Gastrocnemius medialis (tissue), 4 donors: ENCODE data around the gene LMO7. TPM values are rescaled to one million over a fixed set of nuclear protein-coding genes. Genes with fewer than 3 reads are reported as not detected.

Experiments
- ATAC-seq, 2 donors: fragments of 150-250 bp; one replicate each; pipeline ENCODE4 v1.9.1; 2016
- DNase-seq, 2 donors: peaks; one replicate each; pipeline ENCODE4 v3.0.0-alpha.2; 2019
- H3K27ac ChIP-seq, 4 donors: fragments of 200-600 bp; sonication (generic); 1 replicate in 1 of 4; 2 replicates in 3 of 4; pipeline ENCODE4 v1.5.1; 2016 to 2018; ENCODE audit warnings: mild to moderate bottlenecking in 2 of 4, moderate library complexity in 1 of 4
- H3K27me3 ChIP-seq, 3 donors: fragments of 200-600 bp; sonication (generic) in 2 of 3; 1 replicate in 1 of 3; 2 replicates in 2 of 3; pipeline versions ENCODE4 v1.5.1 to v1.6.0; 2016 to 2019; ENCODE audit warnings: mild to moderate bottlenecking in 1 of 3, moderate library complexity in 1 of 3
- H3K36me3 ChIP-seq, 2 donors: fragments of 200-600 bp; sonication (generic) in 1 of 2; one replicate each; pipeline ENCODE4 v1.5.1; 2017 to 2018
- H3K4me1 ChIP-seq, 2 donors: fragments of 200-600 bp; sonication (generic) in 1 of 2; one replicate each; pipeline ENCODE4 v1.5.1; 2016 to 2017; ENCODE audit warnings: mild to moderate bottlenecking in 2 of 2
- H3K4me3 ChIP-seq, 4 donors: fragments of 200-600 bp; sonication (generic) in 3 of 4; 1 replicate in 1 of 4; 2 replicates in 3 of 4; pipeline ENCODE4 v1.5.1; 2016 to 2019; ENCODE audit warnings: mild to moderate bottlenecking in 2 of 4
- H3K9me3 ChIP-seq, 3 donors: fragments of 200-600 bp; sonication (generic) in 2 of 3; 1 replicate in 1 of 3; 2 replicates in 2 of 3; pipeline ENCODE4 v1.5.1; 2016 to 2019
- POLR2A ChIP-seq, 2 donors: fragments of 450-650 bp; IDR thresholded peaks; one replicate each; pipeline ENCODE4 v1.6.1; 2017; ENCODE audit warnings: antibody characterized with exemption in 2 of 2, mild to moderate bottlenecking in 2 of 2, moderate library complexity in 2 of 2
- in situ Hi-C, 4 donors: fragments of 200-750 bp; cut with MboI; loops; one replicate each; pipeline versions ENCODE4 v1.15.0 to v1.8.0; 2017; ENCODE audit warnings: low sequenced_read_pairs in 4 of 4
- intact Hi-C: fragments of 100-400 bp; cut with DNase I; formaldehyde crosslinking; loops from one replicate; pipeline ENCODE4 v1.15.1; 2023; ENCODE audit warnings: low total_unique reads
- total RNA-seq, 4 donors: library from RNA; depleted of rRNA; stranded (reverse); fragments of >200 nt; gene quantifications; one replicate each; pipeline versions ENCODE4 v1.1.0 to v1.2.3, GENCODE V29; 2016
- TF ChIP-seq, protein P1 (sequence below), 5 experiments: fragments of 450-650 bp in 3 of 5; fragments of 200-600 bp in 2 of 5; sonication (generic) in 2 of 5; IDR thresholded peaks in 4 of 5; conservative IDR thresholded peaks in 1 of 5; 1 replicate in 4 of 5; 2 replicates in 1 of 5; pipeline ENCODE4 v1.5.1; 2016 to 2019; ENCODE audit warnings: antibody characterized with exemption in 5 of 5, mild to moderate bottlenecking in 3 of 5, moderate library complexity in 3 of 5

LMO7 gene
- total RNA-seq, 4 donors from 2014 or later: 68.3 to 134 (median 95.9) TPM

DNA sequence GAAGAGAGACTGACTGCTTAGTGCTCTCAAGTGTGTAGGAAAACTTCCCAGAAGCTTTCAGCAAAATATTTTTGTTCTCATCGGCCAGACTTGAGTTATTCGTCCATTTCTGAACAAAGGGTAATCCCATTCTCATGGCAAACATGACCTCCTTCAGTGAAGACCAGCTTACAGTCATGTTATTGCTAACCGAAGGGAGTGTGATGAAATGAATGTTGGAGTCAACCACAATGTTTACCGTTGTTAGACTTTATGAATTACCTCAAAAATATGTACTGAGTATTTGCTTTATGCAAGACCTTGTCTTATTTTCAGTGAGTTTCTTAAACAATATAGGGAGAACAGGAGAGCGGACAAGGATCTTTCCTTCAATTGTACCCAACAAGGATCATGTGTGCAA, 228.6 kb downstream of the LMO7 start:
- H3K4me1 ChIP-seq: no peaks in the 10 kb centered on the region
- ATAC-seq: no peak
- peaks cover 0 to under 1% of the 10 kb centered on the region in 2 donors for H3K36me3 ChIP-seq
- intact Hi-C loops: no loop called here
- DNase-seq: no peak
- H3K9me3 ChIP-seq: no peaks in the 10 kb centered on the region
- in situ Hi-C loops: no loop called here
- TF ChIP-seq, protein P1, sequence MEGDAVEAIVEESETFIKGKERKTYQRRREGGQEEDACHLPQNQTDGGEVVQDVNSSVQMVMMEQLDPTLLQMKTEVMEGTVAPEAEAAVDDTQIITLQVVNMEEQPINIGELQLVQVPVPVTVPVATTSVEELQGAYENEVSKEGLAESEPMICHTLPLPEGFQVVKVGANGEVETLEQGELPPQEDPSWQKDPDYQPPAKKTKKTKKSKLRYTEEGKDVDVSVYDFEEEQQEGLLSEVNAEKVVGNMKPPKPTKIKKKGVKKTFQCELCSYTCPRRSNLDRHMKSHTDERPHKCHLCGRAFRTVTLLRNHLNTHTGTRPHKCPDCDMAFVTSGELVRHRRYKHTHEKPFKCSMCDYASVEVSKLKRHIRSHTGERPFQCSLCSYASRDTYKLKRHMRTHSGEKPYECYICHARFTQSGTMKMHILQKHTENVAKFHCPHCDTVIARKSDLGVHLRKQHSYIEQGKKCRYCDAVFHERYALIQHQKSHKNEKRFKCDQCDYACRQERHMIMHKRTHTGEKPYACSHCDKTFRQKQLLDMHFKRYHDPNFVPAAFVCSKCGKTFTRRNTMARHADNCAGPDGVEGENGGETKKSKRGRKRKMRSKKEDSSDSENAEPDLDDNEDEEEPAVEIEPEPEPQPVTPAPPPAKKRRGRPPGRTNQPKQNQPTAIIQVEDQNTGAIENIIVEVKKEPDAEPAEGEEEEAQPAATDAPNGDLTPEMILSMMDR (IDR thresholded peaks at IDR 0.05 in 4 of 5, conservative IDR thresholded peaks at IDR 0.05 in 1 of 5): no peak
- no peak for TF ChIP-seq POLR2A (IDR thresholded peaks at IDR 0.05)
- no peaks in the 10 kb centered on the region for H3K27me3 ChIP-seq
- no peak overlapping the region for H3K4me3 ChIP-seq
- no peak overlapping the region for H3K27ac ChIP-seq

DNA sequence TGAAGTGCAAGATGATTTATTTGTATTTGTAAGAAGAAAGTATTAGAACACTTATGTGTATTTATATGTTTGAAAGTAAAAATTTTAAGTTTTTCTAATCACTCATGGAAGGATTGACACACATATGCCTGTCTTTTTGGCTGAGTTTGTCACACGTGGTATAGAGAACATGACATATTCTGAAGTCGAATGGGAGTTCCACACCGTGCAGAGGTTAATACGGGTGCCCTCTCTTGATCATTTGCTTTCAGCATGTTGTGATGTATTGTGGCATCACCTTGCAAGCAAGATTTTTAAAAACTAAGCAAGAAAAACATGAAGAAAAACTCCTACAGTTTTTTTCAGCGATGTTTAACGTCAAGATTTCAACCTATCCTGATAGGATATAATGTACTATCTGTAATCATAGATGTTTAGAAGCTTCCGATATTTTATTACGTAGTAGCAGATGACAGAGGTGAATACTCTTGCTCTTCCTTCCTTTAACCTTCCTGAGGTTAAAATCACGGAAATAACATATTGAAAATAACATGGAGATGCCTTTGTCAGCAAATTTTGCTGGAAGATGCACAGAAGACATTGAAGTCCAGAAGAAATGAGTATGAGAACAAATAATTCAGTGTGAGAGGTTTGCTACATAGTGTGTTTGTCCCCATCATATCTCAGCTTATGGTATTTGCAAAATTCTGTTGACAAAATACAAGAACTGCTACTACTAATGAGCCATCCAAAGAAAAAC, 231.4 kb downstream of the LMO7 start:
- intact Hi-C loops (no loop called here), in situ Hi-C loops (no loop called here)
- no peaks in the 10 kb centered on the region for H3K27me3 ChIP-seq
- H3K9me3 ChIP-seq: no peaks in the 10 kb centered on the region
- no peak for TF ChIP-seq POLR2A (IDR thresholded peaks at IDR 0.05)
- TF ChIP-seq, protein P1 (IDR thresholded peaks at IDR 0.05 in 4 of 5, conservative IDR thresholded peaks at IDR 0.05 in 1 of 5): no peak
- H3K36me3 ChIP-seq: no peaks in the 10 kb centered on the region
- ATAC-seq (no peak), DNase-seq (no peak)
- no peak overlapping the region for H3K27ac ChIP-seq
- H3K4me1 ChIP-seq: no peaks in the 10 kb centered on the region
- H3K4me3 ChIP-seq: no peak overlapping the region

DNA sequence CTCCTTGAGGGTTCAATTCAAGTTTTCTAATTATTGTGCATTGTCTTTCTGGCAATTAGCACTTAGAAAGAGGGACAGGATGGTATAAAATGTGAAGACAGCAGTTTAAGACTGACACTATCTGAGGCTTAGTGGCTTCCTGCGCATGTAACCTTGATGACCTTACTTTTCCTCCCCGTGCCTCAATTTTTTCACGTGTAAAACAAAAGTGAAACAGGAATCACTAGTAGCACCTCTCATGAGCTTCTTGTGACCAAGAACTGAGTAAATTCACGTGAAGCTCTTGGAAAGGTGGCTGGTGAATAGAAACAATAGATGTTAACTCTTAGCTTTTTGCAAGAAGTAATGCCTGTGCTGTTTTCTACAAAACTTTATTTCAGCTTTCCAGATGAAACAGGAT, 233.9 kb downstream of the LMO7 start:
- in situ Hi-C loops: loop anchor here in 1 of 4 donors (10.0 kb wide), 1 partner anchor 1035 kb away; no protein-coding TSS in a partner anchor
- H3K4me3 ChIP-seq: no peak overlapping the region

DNA sequence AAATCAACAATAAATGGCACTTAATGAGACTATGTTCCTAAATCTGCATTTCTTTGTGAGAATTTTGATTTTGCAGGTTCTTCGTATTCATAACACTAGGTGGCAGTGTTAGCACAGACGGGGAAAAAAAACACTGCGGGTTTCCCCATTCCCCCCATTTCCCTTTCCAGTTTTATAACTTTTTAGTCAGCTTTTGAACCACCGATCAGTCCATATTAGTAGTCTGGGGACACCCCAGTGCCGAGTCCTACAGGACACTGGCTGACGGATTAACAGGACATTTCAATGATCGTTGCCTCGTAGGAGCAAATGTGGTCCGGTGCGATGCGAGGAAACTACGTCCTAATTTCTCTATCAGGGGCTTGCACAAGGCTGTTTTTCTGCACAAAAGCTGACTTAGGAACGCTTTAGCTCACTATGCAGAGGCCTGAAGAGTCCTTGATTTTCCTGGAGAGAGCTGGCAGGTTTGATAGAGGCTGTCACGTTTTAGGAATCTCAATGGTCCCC, 234.3 kb downstream of the LMO7 start:
- H3K9me3 ChIP-seq: no peaks in the 10 kb centered on the region
- no peaks in the 10 kb centered on the region for H3K4me1 ChIP-seq
- in situ Hi-C loops: loop anchor here in 1 of 4 donors (10.0 kb wide), 1 partner anchor 1034 kb away; no protein-coding TSS in a partner anchor
- H3K27me3 ChIP-seq: no peaks in the 10 kb centered on the region
- H3K27ac ChIP-seq: no peak overlapping the region
- no peak for TF ChIP-seq POLR2A (IDR thresholded peaks at IDR 0.05)
- TF ChIP-seq, protein P1 (IDR thresholded peaks at IDR 0.05 in 4 of 5, conservative IDR thresholded peaks at IDR 0.05 in 1 of 5): peak; percentile 27 to 77 (median 59)
- intact Hi-C loops: loop anchor here (5.0 to 10.0 kb wide), 2 partner anchors 144 to 1107 kb away; no protein-coding TSS in a partner anchor
- no peaks in the 10 kb centered on the region for H3K36me3 ChIP-seq
- H3K4me3 ChIP-seq: peak overlapping the region; percentile 46 to 70 (median 50)
- ATAC-seq (peak in 1 of 2 donors; percentile 25), DNase-seq (no peak)

More for the DNA sequence above, 233.9 kb downstream of the LMO7 start:
- no peaks in the 10 kb centered on the region for H3K9me3 ChIP-seq
- ATAC-seq (no peak), DNase-seq (no peak)
- TF ChIP-seq, protein P1 (IDR thresholded peaks at IDR 0.05 in 4 of 5, conservative IDR thresholded peaks at IDR 0.05 in 1 of 5): no peak
- TF ChIP-seq POLR2A (IDR thresholded peaks at IDR 0.05): no peak
- no peaks in the 10 kb centered on the region for H3K36me3 ChIP-seq
- H3K27me3 ChIP-seq: no peaks in the 10 kb centered on the region
- H3K27ac ChIP-seq: no peak overlapping the region
- intact Hi-C loops: loop anchor here (5.0 to 10.0 kb wide), 2 partner anchors 145 to 1107 kb away; no protein-coding TSS in a partner anchor
- H3K4me1 ChIP-seq: no peaks in the 10 kb centered on the region
